Stimulated activated CD8-positive, alpha-beta memory T cell treated with anti-CD3 and anti-CD28 coated beads, Interleukin-7, amount 100 ng/mL, for 1 hour (primary cell): ENCODE measurements around the gene DLX5.
"Not testable (repeated sequence)": the region's sequence is repeated elsewhere in the genome, so short reads cannot be mapped to it uniquely, and the experiment has no call there.

Experiments used
- DNase-seq, 2 donors: peaks; one replicate each; pipeline ENCODE4 v3.0.0-alpha.2; 2020; ENCODE audit warnings: low read depth in 2 of 2

The DLX5 gene

GRCh38 chr7:97024209-97025129, at the start of gene DLX5:
TSS of gene DLX5 (minus strand) at chr7:97024831. CDS start at chr7:97024623, 208 bp downstream.
- DNase-seq, result no peak

DNA sequence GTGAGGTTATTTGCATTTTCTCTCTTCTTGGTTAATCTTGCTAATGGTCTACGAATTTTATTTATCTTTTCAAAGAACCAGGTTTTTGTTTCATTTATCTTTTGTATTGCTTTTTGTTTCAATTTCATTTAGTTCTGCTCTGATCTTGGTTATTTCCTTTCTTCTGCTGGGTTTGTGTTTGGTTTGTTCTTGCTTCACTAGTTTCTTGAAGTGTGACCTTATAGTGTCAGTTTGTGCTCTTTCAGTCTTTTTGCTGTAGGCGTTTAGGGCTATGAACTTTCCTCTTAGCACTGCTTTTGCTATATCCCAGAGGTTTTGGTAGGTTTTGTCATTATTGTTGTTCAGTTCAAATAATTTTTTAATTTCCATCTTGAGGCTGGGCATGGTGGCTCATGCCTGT, 47.4 kb upstream of the DLX5 start:
- not testable (repeated sequence) for DNase-seq

- no peak for DNase-seq
These were observed 40.4 kb upstream of the DLX5 start for GRCh38 chr7:97064972-97065587.

- no peak for DNase-seq
These were observed 39.4 kb upstream of the DLX5 start for GRCh38 chr7:97064020-97064419.

DNA sequence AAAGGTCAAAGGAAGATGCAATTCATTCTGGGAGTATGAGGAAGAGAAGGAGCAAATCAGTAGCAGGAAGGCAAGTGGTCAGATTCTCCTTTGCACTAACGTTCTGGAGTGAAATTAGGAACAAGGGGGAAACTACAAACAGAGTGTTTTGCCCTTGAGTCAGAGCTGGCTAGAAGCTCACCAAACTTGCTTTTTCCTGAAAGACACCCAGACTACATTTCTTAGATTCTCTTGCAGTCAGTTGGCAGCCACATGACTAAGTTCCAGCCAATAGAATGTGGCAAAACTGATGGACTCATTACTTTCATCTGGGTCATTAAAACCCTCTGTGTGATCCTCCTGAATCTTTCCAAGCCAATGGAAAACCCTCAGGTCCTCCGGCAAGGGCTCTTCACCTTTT, 18.6 kb upstream of the DLX5 start:
- DNase-seq, result no peak

DNA sequence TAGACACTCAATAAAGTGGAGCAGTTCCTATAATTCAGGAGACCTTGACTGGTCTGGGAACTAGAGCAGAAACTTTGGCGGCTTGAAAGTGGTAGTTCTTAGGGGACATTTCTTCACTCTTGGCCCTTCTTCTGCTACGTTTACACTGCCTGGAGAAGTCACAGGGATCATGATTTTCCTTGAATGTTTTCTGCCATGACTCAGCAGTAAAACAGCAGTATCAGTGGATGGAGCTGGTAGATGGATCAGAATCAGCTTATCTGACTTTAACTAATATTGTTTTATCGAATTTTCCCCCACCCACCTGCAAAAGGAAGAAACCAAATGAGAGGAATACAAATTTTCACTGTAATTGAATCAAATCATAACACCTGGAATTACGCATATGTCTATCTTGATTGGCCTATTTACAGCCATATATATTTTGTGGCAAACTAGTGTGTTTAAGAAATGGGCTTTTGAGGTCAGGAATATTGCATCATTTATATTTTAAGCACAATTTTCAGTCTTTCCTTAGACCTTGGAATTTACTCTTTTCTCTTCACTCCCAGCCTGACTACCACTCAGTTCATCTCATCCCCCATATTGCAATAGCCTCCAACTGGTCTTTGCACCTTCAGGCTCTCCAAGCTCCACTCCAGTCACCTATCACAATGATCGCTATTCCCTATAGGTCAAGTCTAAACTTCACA, 14.9 kb upstream of the DLX5 start:
- DNase-seq, result no peak

GRCh38 chr7:97034213-97034852, 9.7 kb upstream of the DLX5 start:
- DNase-seq, result not testable (repeated sequence)

DNA sequence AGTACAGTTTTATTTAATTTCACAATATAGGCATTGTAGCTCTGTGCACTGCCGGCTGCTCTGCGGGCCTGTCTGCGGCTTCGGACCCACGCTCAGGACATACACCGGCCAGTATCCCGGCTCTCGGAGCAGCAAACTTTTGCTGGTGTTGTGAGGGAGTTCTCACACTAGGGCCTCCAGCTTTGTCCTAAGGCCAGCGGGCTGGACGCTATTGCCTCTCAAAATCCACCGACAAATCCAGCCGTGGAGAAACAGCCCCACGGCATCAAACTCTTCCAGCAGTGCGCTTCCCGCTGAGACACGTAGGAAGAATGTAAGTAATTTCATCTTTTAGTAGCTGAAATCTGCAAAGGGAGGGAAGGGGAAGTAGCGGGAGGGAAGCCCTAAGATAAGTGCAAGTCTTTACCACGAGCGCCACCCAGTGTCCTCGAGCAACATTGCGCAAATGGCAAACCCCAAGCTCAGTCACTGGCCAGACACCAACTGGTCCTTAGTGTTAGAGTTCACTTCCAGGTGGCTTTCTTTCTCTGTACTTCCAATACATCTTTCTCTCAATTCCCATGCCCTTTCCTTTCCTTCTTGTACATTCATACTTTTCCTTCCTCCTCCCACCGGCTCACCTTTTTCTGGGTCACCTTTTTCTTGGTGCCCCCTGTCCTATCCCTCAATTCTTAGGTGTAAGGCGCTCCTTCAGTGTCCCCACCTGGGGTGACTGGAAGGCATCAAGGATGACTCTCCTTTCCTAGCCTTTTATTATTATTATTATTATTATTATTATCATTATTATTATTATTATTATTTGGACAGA, 3.0 kb upstream of the DLX5 start:
- DNase-seq, result peak; percentile 30 to 42

- no peak for DNase-seq
These were observed 2.2 kb upstream of the DLX5 start for GRCh38 chr7:97026715-97027426.

DNA sequence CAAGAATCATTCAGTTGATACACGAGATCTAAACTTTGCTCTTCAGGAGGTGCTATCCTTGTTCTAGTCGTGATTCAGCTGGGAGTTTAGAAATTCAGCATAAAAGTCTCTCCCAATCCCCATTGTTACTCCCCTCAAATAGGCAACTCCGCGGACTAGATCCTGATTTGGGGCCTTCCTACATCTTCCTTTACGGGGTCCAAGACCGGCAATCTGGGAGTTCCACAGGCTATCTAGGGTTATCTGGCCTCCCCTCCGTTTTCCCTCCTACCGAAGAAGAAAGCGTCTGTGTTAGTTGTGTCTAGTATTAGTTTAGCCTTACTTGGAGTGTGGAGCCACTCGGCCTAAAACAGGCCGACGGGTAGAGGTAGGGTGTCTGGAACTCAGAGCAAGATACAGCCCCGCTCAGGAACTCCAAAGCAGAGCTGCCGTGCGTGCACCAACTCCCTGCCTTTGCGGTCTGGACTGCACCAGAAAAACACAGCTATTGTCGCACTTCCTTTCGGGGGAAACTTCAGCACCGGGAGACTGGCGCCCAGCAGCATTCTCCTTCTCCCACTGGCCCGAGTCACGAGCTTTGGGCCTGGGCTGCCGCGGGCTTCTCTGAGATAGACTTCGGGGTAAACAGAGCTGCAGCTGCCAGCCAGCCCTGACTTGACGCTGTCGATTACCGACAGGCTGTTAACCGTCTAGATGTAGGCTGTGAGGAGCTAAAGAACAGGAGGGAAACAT, 1.5 kb upstream of the DLX5 start:
- no peak for DNase-seq

GRCh38 chr7:97025130-97025499, 484 bp upstream of the DLX5 start:
- no peak for DNase-seq

GRCh38 chr7:97022491-97023306, 1.9 kb downstream of the DLX5 start:
- no peak for DNase-seq

GRCh38 chr7:97021747-97022490, 2.7 kb downstream of the DLX5 start:
- no peak for DNase-seq

DNA sequence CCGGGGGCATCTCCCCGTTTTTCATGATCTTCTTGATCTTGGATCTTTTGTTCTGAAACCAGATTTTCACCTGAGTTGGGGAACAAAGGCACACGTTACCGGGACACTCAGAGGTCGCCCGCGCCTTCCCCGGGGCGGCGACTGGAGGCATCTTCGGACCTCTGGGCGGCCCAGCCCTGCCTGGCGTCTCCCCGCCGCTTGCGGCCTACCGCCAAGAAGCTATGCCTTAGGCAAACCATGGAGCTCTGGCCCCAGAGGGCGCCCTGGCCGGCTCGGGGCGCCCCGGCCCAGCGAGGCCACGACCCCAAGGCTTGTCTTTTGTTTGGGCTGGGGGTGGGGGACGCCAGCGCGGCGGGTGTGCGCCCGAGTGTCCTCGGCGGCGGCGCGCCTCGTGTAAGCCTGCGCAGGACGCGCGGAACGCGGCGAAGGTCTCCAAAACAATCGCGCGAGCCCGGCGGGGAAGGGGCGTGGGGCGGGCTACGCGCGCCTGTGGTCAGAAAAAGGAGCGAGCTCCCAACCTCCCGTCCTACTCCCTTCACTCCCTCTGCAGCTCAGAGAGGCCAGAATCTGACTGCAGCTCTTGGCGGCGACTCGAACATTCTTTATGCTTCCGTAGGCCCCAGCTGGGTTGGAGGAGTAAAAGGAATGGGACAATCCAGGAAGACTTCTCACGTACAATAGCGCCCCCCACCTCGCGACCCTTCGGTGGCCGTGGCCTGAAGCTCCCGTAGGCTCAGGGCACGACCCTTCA, 3.5 kb downstream of the DLX5 start:
- no peak for DNase-seq

- DNase-seq, result no peak
These were observed 4.0 kb downstream of the DLX5 start for GRCh38 chr7:97020601-97020995.

GRCh38 chr7:97019710-97020225, 4.9 kb downstream of the DLX5 start:
- DNase-seq, result no peak

DNA sequence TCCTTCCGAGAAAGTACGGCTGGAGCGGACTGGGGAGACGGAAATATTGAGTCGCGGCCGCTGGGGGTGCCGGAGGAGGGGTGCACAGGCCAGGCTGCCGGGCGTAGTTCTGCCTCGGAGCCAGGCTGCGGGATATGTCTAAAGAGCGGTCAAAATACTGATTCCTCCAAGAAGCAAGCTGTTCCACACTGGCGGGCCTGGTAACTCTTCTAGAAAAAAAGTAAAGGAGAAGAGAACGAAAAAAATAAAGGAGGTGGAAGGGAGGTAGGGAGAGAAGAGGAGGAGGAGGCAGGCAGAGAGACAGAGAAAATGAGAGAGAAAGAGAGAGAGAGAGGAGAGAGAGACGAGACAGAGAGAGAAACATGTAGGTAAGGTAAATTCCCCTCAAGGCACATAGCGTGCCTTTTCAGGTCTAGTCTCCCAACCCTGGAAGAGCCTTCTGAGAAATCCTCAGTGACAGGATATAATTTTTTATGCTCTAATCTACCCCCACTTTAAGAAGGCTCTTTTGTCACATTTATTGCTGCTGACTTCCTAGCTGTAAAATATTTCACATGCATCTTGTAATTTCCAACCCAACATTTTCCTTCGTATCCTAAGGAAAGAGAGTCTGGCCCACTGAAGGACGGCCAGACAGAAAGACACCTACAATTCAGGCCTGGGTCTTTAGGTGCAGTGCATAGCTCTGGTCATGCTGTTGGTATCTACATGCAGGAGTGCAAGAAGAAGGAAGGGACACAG, 5.7 kb downstream of the DLX5 start:
- no peak for DNase-seq
